HepG2 (cell line): ENCODE data around the gene RASSF8. TPM values are rescaled to one million over a fixed set of nuclear protein-coding genes. Genes with fewer than 3 reads are reported as not detected.

Experiments
- ATAC-seq: fragments of 200-7000 bp; cut with Tn5 transposase; 3 replicates; pipeline ENCODE4 v1.9.1; 2020; ENCODE audit warnings: mild to moderate bottlenecking, moderate library complexity
- BruUV-seq: library from RNA; stranded (reverse); fragments of 400-500 nt; replicated peaks from 2 replicates; lab custom pipeline; 2021; lab: Mats Ljungman, UMichigan
- CTCF ChIA-PET: fragments of 300-600 bp; formaldehyde crosslinking; extraction: SDS; loops from one replicate; lab custom pipeline; 2021; ENCODE audit warnings: low total read pairs, inconsistent platforms, low intra/inter-chr PET ratio; lab: Yijun Ruan, JAX
- POLR2A ChIA-PET: fragments of 350-600 bp; sonication (Branson Sonifier 250); formaldehyde crosslinking; loops from one replicate; lab custom pipeline; 2020; ENCODE audit warnings: antibody characterized with exemption, inconsistent platforms; lab: Yijun Ruan, JAX
- DNase-seq: peaks from one replicate; pipeline ENCODE4 v3.0.0-alpha.2; 2015; ENCODE audit warnings: low spot score
- FAIRE-seq: peaks from 3 replicates; lab custom pipeline; 2011; peaks lifted over from hg19 to GRCh38; lab: Jason Lieb, UNC
- H2AFZ ChIP-seq: one replicate; pipeline ENCODE4 v1.6.1; 2011; ENCODE audit warnings: low read length, inconsistent platforms
- H3K27ac ChIP-seq: fragments of 300-600 bp; 3 replicates; pipeline ENCODE4 v1.8.0; 2011; ENCODE audit warnings: mixed run types, mild to moderate bottlenecking, mixed read lengths, low read length, inconsistent platforms; ENCODE audit not compliant: insufficient read depth; ENCODE audit errors: extremely low read length
- H3K27me3 ChIP-seq, 2 experiments: fragments of 200-600 bp in 1 of 2; 2 replicates in 1 of 2; 3 replicates in 1 of 2; pipeline versions ENCODE4 v1.6.0 to v1.8.0; 2011; ENCODE audit warnings: low read length in 2 of 2, mild to moderate bottlenecking in 2 of 2, moderate library complexity in 2 of 2, inconsistent platforms in 1 of 2; ENCODE audit not compliant: insufficient read depth in 2 of 2, control insufficient read depth in 1 of 2
- H3K36me3 ChIP-seq, 2 experiments: fragments of 200-600 bp in 1 of 2; replicated peaks in 1 of 2; 2 replicates in 1 of 2; 3 replicates in 1 of 2; pipeline versions ENCODE4 v1.5.1 to v1.8.0; 2011; ENCODE audit warnings: low read length in 2 of 2, inconsistent platforms in 1 of 2; ENCODE audit not compliant: insufficient read depth in 2 of 2, control insufficient read depth in 1 of 2
- H3K4me1 ChIP-seq: 2 replicates; pipeline ENCODE4 v1.5.1; 2012; ENCODE audit warnings: low read length, inconsistent platforms; ENCODE audit not compliant: insufficient read depth
- H3K4me2 ChIP-seq: 2 replicates; pipeline ENCODE4 v1.6.0; 2011; ENCODE audit warnings: low read depth, low read length, inconsistent platforms
- H3K4me3 ChIP-seq, 3 experiments: fragments of 200-600 bp in 1 of 3; sonication (generic), shearing (Covaris generic) in 1 of 3; replicated peaks in 1 of 3; 2 replicates each; pipeline ENCODE4 v1.5.1; 2011 to 2016; ENCODE audit warnings: low read length in 3 of 3, inconsistent platforms in 2 of 3, low read depth in 2 of 3, mild to moderate bottlenecking in 2 of 3, control low read depth in 1 of 3, mixed read lengths in 1 of 3; ENCODE audit not compliant: insufficient read depth in 1 of 3
- H3K79me2 ChIP-seq: one replicate; pipeline ENCODE4 v1.6.1; 2011; ENCODE audit warnings: low read length, inconsistent platforms; ENCODE audit not compliant: insufficient read depth
- H3K9ac ChIP-seq: 2 replicates; pipeline ENCODE4 v1.6.0; 2011; ENCODE audit warnings: mild to moderate bottlenecking, low read depth, low read length, inconsistent platforms; ENCODE audit not compliant: insufficient read depth
- H3K9me3 ChIP-seq: 2 replicates; pipeline ENCODE4 v1.5.1; 2012; ENCODE audit warnings: mild to moderate bottlenecking, low read length
- H4K20me1 ChIP-seq: 2 replicates; pipeline ENCODE4 v1.6.0; 2011; ENCODE audit warnings: inconsistent platforms, mild to moderate bottlenecking, low read length, moderate library complexity; ENCODE audit not compliant: insufficient read depth
- DNMT1 ChIP-seq: sonication (generic); formaldehyde crosslinking; IDR thresholded peaks from 2 replicates; pipeline ENCODE4 v1.5.1; 2020; ENCODE audit warnings: mild to moderate bottlenecking, missing genetic modification reagents
- HMG20B ChIP-seq: conservative IDR thresholded peaks from 2 replicates; pipeline ENCODE4 v1.6.1; 2016; ENCODE audit warnings: missing genetic modification reagents, missing compliant biosample characterization
- KLF9 ChIP-seq: IDR thresholded peaks from 2 replicates; pipeline ENCODE4 v1.6.1; 2016; ENCODE audit warnings: low read depth
- PRDM15 ChIP-seq: sonication (generic); formaldehyde crosslinking; IDR thresholded peaks from 2 replicates; pipeline ENCODE4 v1.4.0; 2020; ENCODE audit warnings: missing genetic modification reagents
- PRMT3 ChIP-seq: sonication (generic); formaldehyde crosslinking; IDR thresholded peaks from 2 replicates; pipeline ENCODE4 v1.8.1; 2022; ENCODE audit warnings: low read depth, mild to moderate bottlenecking, moderate library complexity, missing genetic modification reagents, borderline replicate concordance
- TOPORS ChIP-seq: sonication (generic); formaldehyde crosslinking; IDR thresholded peaks from 2 replicates; pipeline ENCODE4 v1.8.0; 2023; ENCODE audit warnings: mild to moderate bottlenecking, missing genetic modification reagents
- ZBTB7B ChIP-seq: sonication (generic); formaldehyde crosslinking; IDR thresholded peaks from 2 replicates; pipeline ENCODE4 v1.4.0; 2020; ENCODE audit warnings: missing genetic modification reagents
- ZNF296 ChIP-seq: sonication (generic); formaldehyde crosslinking; conservative IDR thresholded peaks from 2 replicates; pipeline ENCODE4 v1.5.0; 2020; ENCODE audit warnings: mild to moderate bottlenecking, missing genetic modification reagents
- WGBS: methylation state at CpG from one replicate; pipeline ENCODE4 v1.1.6; 2017; ENCODE audit warnings: low lambda C conversion rate; 5-methylcytosine and 5-hydroxymethylcytosine counted together
- in situ Hi-C: cut with HindIII; loops from 2 replicates; pipeline ENCODE4 v1.10.0; 2017; ENCODE audit warnings: low pct_unique_long_range_greater_than_20kb; ENCODE audit not compliant: extremely low pct_ligation_motif_present
- intact Hi-C: fragments of 100-400 bp; cut with micrococcal nuclease; formaldehyde crosslinking; loops from one replicate; pipeline ENCODE4 v1.10.0; 2022; ENCODE audit not compliant: unreplicated experiment
- polyA plus RNA-seq, 8 experiments: library from polyadenylated mRNA; depleted of rRNA in 3 of 8; stranded (reverse) in 7 of 8; unstranded in 1 of 8; fragments of >200 nt; fragmentation: Illumina TruSeq in 4 of 8; extraction: Trizol in 4 of 8; gene quantifications; 2 replicates each; pipeline versions ENCODE4 v1.2.1 to v1.2.3, GENCODE V29; 2011 to 2016; ENCODE audit warnings: low read depth in 4 of 8, missing spikeins in 1 of 8, mixed read lengths in 1 of 8; ENCODE audit not compliant: insufficient read depth in 1 of 8
- total RNA-seq, 5 experiments: library from RNA; depleted of rRNA; stranded (reverse); fragments of >200 nt; fragmentation: Illumina TruSeq; extraction: Trizol; gene quantifications; 2 replicates each; pipeline ENCODE4 v1.2.3, GENCODE V29; 2016; ENCODE audit warnings: low read depth in 1 of 5

RASSF8 gene
- total and polyA plus RNA-seq, 2 of the 13 experiments (the other 11 are each of a cell fraction or from before 2014, with no cell fraction given): 0.82 to 9.2 TPM

- no peak overlapping the region for H3K9ac ChIP-seq
- H3K4me3 ChIP-seq: no peak overlapping the region
- FAIRE-seq (no peak), ATAC-seq (no peak), DNase-seq (no peak)
- intact Hi-C loops: no loop called here
- no peaks in the 10 kb centered on the region for H3K79me2 ChIP-seq
- H3K4me1 ChIP-seq: peaks cover 18% of the 10 kb centered on the region
- in situ Hi-C loops: no loop called here
- H4K20me1 ChIP-seq: no peaks in the 10 kb centered on the region
- CTCF ChIA-PET: no interaction called here
- H3K4me2 ChIP-seq: no peak overlapping the region
- H3K36me3 ChIP-seq: no peaks in the 10 kb centered on the region
- H3K27ac ChIP-seq: no peak overlapping the region
- H2AFZ ChIP-seq: no peak overlapping the region
- POLR2A ChIA-PET: no interaction called here
- H3K9me3 ChIP-seq: no peaks in the 10 kb centered on the region
- WGBS: 78% methylated on average over 6 of the region's 6 CpGs
- no peak for TF ChIP-seq DNMT1 (CRISPR knock-in tag)
- TF ChIP-seq PRMT3 (CRISPR knock-in tag): no peak
- TF ChIP-seq TOPORS (CRISPR knock-in tag): no peak
- TF ChIP-seq KLF9 (CRISPR knock-in tag): no peak
- no peak for TF ChIP-seq HMG20B (CRISPR knock-in tag)
- TF ChIP-seq ZNF296: no peak
- TF ChIP-seq, all 625 proteins: peak for 0
- H3K27me3 ChIP-seq: peaks cover 1 to 8% of the 10 kb centered on the region in 2 experiments; a peak in 1 of 5 replicates
- BruUV-seq: no TSS peak
Measured at GRCh38 chr12:26112232-26112631, 153.8 kb downstream of the RASSF8 start.

- H4K20me1 ChIP-seq: no peaks in the 10 kb centered on the region
- peaks cover 18% of the 10 kb centered on the region for H3K4me1 ChIP-seq
- in situ Hi-C loops: no loop called here
- no peak overlapping the region for H3K4me3 ChIP-seq
- H3K36me3 ChIP-seq: no peaks in the 10 kb centered on the region
- 70% methylated on average over 8 of the region's 8 CpGs for WGBS
- POLR2A ChIA-PET: no interaction called here
- H3K9ac ChIP-seq: no peak overlapping the region
- no peak for TF ChIP-seq ZBTB7B (CRISPR knock-in tag)
- TF ChIP-seq PRDM15 (CRISPR knock-in tag): 0 out of 2 replicates have a peak, but pooled peaks have one; percentile 40
- ATAC-seq (no peak), FAIRE-seq (no peak), DNase-seq (no peak)
- no peak overlapping the region for H2AFZ ChIP-seq
- no peak overlapping the region for H3K4me2 ChIP-seq
- H3K9me3 ChIP-seq: no peaks in the 10 kb centered on the region
- H3K27ac ChIP-seq: no peak overlapping the region
- intact Hi-C loops: no loop called here
- H3K27me3 ChIP-seq: peaks cover 1 to 8% of the 10 kb centered on the region in 2 experiments; a peak in 1 of 5 replicates
- H3K79me2 ChIP-seq: no peaks in the 10 kb centered on the region
- CTCF ChIA-PET: no interaction called here
- BruUV-seq: no TSS peak
Measured at GRCh38 chr12:26112703-26113147, 154.2 kb downstream of the RASSF8 start.
